Epithelial cell of proximal tubule (primary cell): ENCODE data around the gene PIBF1. TPM values are rescaled to one million over a fixed set of nuclear protein-coding genes. Genes with fewer than 3 reads are reported as not detected.

Experiments used
- DNase-seq: peaks from one replicate; pipeline ENCODE4 v3.0.0-alpha.2; 2011; ENCODE audit warnings: low read depth
- H3K4me3 ChIP-seq: 2 replicates; pipeline ENCODE4 v1.5.1; 2011; ENCODE audit warnings: low read depth, mild to moderate bottlenecking, low read length
- total RNA-seq: library from RNA; depleted of rRNA; stranded (reverse); fragments of >200 nt; gene quantifications from 2 replicates; pipeline ENCODE4 v1.2.3, GENCODE V29; 2015
- TF ChIP-seq, protein P1 (sequence below): conservative IDR thresholded peaks from 2 replicates; pipeline ENCODE4 v1.5.1; 2012; ENCODE audit warnings: low read depth, mild to moderate bottlenecking, low read length

The PIBF1 gene
- total RNA-seq, 1 donor from 2014 or later = 13.1 TPM

DNA sequence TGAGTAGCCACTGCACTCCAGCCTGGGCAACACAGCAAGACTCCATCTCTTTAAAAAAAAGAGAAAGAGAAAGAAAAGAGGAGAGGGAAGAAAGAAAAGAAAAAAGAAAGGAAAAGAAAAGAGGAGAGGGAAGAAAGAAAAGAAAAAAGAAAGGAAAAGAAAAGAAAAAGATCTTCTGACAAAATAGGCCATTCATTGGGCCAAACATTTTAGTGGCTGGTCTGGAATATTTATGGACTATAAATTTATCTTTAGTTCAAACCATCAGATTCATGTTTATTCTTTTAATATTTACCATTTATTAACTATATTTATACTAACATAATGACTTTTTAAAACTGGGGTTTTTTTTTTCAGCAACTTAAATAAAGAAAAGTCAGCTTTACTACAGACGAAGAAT is 191.3 kb downstream of the PIBF1 start:
- TF ChIP-seq, protein P1, sequence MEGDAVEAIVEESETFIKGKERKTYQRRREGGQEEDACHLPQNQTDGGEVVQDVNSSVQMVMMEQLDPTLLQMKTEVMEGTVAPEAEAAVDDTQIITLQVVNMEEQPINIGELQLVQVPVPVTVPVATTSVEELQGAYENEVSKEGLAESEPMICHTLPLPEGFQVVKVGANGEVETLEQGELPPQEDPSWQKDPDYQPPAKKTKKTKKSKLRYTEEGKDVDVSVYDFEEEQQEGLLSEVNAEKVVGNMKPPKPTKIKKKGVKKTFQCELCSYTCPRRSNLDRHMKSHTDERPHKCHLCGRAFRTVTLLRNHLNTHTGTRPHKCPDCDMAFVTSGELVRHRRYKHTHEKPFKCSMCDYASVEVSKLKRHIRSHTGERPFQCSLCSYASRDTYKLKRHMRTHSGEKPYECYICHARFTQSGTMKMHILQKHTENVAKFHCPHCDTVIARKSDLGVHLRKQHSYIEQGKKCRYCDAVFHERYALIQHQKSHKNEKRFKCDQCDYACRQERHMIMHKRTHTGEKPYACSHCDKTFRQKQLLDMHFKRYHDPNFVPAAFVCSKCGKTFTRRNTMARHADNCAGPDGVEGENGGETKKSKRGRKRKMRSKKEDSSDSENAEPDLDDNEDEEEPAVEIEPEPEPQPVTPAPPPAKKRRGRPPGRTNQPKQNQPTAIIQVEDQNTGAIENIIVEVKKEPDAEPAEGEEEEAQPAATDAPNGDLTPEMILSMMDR = no peak
- no peak overlapping the region for H3K4me3 ChIP-seq
- no peak for DNase-seq

DNA sequence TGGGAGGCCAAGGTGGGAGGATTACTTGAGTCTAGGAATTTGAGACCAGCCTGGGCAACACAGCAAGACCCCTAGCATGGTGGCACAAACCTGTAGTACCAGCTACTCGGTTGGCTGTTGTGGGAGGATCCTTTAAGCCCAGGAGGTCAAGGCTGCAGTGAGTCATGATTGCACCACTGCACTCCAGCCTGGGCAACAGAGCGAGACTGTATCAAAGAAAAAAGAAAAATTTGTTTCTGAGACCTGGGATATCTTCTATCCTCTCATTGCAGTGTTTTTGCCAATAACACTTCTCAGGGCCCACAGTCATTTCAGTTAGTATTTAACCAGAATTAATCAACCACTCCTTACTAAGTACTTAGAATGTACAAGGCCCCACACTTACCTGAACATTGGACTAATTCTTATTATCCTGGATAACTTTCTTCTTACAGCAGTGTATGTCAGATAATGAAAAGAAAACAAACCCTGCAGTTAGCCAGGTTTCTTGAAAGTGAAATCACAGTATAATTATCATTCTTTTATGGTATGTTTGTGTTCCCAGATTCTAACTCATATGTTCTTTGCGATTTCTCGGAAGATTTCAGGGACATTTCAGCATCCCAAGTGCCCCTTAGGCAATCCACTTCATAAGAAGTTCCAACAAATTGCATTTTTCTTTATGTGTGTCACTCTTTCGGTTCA is 201.3 kb downstream of the PIBF1 start:
- no peak overlapping the region for H3K4me3 ChIP-seq
- TF ChIP-seq, protein P1 = no peak
- peak; percentile 72 for DNase-seq

DNA sequence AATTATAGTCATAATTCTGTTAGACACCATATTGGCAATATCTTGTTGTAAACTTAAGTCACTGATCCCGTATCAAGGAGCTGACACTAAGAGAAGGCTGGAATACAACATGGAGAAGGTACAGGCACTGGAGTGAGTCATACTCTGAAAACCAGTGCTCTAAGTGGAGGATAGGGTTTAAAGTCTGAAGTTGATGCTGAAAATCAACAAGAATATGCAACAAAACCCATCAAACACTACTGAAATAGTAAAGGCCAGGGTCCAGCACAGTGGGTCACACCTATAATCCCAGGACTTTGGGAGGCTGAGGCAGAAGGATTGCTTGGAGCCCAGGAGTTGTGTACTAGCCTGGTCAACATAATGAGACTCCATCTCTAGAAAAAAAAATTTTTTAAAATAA is 203.7 kb downstream of the PIBF1 start:
- no peak overlapping the region for H3K4me3 ChIP-seq
- no peak for DNase-seq
- TF ChIP-seq, protein P1 = no peak

DNA sequence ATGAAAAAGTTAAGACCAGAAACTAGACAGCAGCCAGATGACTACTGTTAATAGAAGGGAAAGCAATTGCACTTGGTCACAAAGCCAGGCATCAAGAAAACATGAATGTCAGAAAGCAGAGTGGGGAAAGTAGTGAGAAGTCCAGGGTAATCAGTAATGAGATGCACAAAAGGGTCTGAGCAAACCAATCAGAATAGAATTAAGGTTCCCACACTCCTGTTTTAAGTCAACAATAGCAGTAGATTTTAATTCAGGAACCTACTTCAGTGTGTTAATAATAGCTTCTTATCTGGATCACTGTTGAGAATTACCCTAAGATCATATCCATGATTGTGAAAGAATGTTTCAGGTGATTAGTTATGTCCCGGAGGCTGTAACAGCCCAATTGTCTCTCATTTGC is 204.3 kb downstream of the PIBF1 start:
- TF ChIP-seq, protein P1 = no peak
- no peak for DNase-seq
- no peak overlapping the region for H3K4me3 ChIP-seq

DNA sequence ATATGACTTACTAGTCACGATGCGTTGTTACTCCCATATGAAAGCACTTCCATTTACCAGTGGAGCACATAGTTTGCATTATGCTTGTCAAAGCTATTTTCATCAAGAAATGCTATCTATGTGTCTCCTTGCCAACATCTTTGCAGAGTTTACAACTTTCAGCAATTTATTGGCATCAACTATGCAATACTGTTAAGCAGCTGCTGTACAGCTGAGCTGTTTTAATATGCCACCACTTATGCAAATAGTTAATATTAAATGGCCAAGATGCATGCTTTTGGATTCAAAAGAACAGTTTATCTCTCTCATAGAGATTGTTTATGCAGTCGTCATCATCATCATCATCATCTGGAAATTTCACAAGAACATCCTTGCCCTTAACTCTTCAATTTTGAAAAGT is 209.0 kb downstream of the PIBF1 start:
- H3K4me3 ChIP-seq = no peak overlapping the region
- no peak for DNase-seq
- TF ChIP-seq, protein P1 = no peak

DNA sequence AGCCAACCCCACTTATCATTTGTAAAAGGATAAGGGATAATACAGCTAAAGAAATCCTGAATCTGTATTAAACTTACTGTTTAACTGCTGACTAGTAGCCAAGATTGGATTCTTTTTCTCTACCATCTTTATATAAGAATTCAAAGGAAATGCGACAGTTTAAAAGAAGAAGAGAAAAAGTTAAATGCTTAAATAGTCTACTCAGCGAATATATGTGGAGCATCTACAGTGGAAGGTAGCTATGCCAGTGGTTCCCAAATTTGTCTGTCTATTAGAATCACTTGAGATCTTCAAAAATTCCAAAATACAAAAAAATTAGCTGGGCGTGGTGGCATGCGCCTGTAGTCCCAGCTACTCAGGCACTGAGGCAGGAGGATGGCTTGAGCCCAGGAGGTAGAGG is 216.1 kb downstream of the PIBF1 start:
- DNase-seq = no peak
- TF ChIP-seq, protein P1 = no peak
- no peak overlapping the region for H3K4me3 ChIP-seq

DNA sequence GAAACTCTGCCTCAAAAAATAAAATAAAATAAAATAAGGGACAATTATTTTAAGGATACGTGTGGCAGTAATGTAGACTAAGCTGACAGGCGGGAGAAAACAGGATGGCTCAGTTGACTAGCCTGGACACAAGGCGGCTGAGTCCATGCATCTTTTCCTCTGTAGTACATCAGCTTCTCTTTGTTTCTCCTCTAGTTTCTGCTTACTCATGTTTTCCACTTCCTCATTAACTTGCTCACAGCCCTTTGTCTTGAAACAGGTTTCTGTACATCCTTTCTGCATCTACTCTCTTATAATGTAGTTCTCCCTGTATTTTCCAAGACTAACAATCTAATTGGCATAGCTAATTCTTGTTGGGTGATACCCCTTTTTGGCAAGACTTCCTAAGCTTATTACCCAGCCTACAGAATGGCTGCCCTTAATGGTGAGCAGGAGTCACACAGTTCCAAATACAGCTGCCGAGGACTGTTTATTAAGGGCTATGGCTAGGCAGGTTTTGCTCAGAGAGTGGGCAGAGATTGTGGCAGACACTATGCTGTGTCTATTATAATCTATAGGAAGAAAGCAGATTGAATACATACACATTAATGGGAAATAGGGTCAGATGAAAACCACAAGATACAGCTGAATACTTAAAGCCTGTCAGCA is 218.2 kb downstream of the PIBF1 start:
- TF ChIP-seq, protein P1 = no peak
- DNase-seq = no peak
- no peak overlapping the region for H3K4me3 ChIP-seq
